Measurements from ENCODE around the gene FAM222B. TPM values are rescaled to one million over a fixed set of nuclear protein-coding genes. Genes with fewer than 3 reads are reported as not detected.

The FAM222B gene
- total and polyA plus RNA-seq, 9 of the 15 experiments (the other 6 are each of a cell fraction or from before 2014, with no cell fraction given) = 4.0 to 34.6 (median 7.5) TPM

DNA sequence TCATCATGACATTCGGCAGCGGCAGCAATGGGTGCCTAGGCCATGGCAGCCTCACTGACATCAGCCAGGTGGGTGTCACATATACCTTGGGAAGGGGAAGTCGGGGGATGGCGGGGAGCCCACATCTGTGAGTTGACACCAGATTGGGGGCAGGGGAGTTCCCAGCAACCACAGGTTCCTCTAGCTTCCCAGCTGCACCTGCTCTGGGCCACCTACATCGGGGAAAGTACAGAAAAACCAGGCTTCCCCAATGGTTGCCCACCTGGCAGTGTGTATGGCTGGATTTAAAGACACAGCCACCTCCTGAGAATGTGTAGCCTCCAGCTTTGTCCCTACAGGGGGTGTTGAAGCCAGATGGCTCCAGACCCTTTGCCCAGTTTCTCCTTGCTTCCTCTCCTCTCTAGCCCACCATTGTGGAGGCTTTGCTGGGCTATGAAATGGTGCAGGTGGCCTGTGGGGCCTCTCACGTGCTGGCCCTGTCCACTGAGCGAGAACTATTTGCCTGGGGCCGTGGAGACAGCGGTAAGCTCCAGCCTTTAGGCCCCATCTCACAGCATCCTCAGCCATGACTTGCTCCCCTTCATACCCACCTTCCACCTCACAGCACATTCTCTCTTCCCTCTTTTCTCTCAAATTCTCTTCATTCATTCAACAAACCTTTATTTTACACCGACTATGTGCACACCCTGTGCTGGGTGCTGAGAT is 103.8 kb downstream of the FAM222B start:
- no peak for DNase-seq (ENCODE audit: extremely low read depth in 1 of 4, low spot score in 3 of 4)
- POLR2A ChIA-PET = interaction anchor here (0.6 to 17.4 kb wide), 2 partner anchors 14 to 95 kb away, joined by 4 to 367 read pairs; partner anchors contain the start of genes NEK8, RPL23A and TLCD1
- Histone ChIP-seq H4K20me1 (replicated peaks; ENCODE audit: control insufficient read depth, insufficient read depth, low read length) (no peaks in the 10 kb centered on the region), H3K4me3 (no peak overlapping the region), H3K36me3 (ENCODE audit: control insufficient read depth, insufficient read depth, low read length) (peaks cover 6% of the 10 kb centered on the region; the same call in 2 of the 3 replicates), H3K4me2 (ENCODE audit: insufficient read depth, low read length) (no peak overlapping the region), H3K9ac (ENCODE audit: insufficient read depth in 1 of 2, low read depth in 2 of 2, low read length in 2 of 2) (peak overlapping the region in 1 of 2 experiments; percentile 82; a peak in 2 of 4 replicates), H2AFZ (ENCODE audit: low read depth, low read length) (no peak overlapping the region), H3K27ac (ENCODE audit: extremely low read depth, low read depth, low read length) (no peak overlapping the region), H3K4me1 (replicated peaks in 1 of 2; ENCODE audit: control insufficient read depth in 2 of 2, insufficient read depth in 2 of 2, low read length in 2 of 2) (peaks cover 47 to 77% of the 10 kb centered on the region in 2 experiments), H3K9me1 (ENCODE audit: control insufficient read depth, insufficient read depth, low read length) (no peaks in the 10 kb centered on the region), H3K27me3 (ENCODE audit: control insufficient read depth in 2 of 2, insufficient read depth in 2 of 2, low read length in 2 of 2) (no peaks in the 10 kb centered on the region), H3K79me2 (ENCODE audit: control insufficient read depth, insufficient read depth, low read length) (peaks cover 6% of the 10 kb centered on the region; the same call in 2 of the 3 replicates), H3K9me3 (replicated peaks; ENCODE audit: control insufficient read depth, insufficient read depth, low read depth, low read length) (no peaks in the 10 kb centered on the region)
- no TSS peak for BruUV-seq (replicated peaks)
- no peak for ATAC-seq
- CTCF ChIA-PET (ENCODE audit: low intra/inter-chr PET ratio) = no interaction called here
- intact Hi-C loops (cut with micrococcal nuclease) = no loop called here
- in situ Hi-C loops (cut with MboI) = no loop called here
- WGBS (ENCODE audit: insufficient coverage, low coverage, missing lambda C conversion rate) = 83% methylated on average over 10 of the region's 10 CpGs
- FAIRE-seq = no peak
- TF ChIP-seq SIN3B (IDR thresholded peaks at IDR 0.05; ENCODE audit: low read depth) = no peak
- TF ChIP-seq ZNF316 (IDR thresholded peaks at IDR 0.05) = no peak
- TF ChIP-seq, protein P1, sequence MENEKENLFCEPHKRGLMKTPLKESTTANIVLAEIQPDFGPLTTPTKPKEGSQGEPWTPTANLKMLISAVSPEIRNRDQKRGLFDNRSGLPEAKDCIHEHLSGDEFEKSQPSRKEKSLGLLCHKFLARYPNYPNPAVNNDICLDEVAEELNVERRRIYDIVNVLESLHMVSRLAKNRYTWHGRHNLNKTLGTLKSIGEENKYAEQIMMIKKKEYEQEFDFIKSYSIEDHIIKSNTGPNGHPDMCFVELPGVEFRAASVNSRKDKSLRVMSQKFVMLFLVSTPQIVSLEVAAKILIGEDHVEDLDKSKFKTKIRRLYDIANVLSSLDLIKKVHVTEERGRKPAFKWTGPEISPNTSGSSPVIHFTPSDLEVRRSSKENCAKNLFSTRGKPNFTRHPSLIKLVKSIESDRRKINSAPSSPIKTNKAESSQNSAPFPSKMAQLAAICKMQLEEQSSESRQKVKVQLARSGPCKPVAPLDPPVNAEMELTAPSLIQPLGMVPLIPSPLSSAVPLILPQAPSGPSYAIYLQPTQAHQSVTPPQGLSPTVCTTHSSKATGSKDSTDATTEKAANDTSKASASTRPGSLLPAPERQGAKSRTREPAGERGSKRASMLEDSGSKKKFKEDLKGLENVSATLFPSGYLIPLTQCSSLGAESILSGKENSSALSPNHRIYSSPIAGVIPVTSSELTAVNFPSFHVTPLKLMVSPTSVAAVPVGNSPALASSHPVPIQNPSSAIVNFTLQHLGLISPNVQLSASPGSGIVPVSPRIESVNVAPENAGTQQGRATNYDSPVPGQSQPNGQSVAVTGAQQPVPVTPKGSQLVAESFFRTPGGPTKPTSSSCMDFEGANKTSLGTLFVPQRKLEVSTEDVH (IDR thresholded peaks at IDR 0.05; ENCODE audit: low read depth, partially characterized antibody) = no peak
- no peak for TF ChIP-seq HNRNPL (IDR thresholded peaks at IDR 0.05; ENCODE audit: low read depth, low read length)
- TF ChIP-seq ZBED1 (IDR thresholded peaks at IDR 0.05) = no peak
- TF ChIP-seq, protein P2, sequence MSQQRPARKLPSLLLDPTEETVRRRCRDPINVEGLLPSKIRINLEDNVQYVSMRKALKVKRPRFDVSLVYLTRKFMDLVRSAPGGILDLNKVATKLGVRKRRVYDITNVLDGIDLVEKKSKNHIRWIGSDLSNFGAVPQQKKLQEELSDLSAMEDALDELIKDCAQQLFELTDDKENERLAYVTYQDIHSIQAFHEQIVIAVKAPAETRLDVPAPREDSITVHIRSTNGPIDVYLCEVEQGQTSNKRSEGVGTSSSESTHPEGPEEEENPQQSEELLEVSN (IDR thresholded peaks at IDR 0.05; ENCODE audit: borderline replicate concordance in 1 of 2, extremely low read depth in 1 of 2, insufficient read depth in 1 of 2, insufficient read length in 1 of 2, low read depth in 1 of 2, low read length in 1 of 2, poor library complexity in 1 of 2, severe bottlenecking in 1 of 2) = no peak
- no peak for TF ChIP-seq IRF2 (CRISPR knock-in tag; IDR thresholded peaks at IDR 0.05)
- no peak for TF ChIP-seq POLR2H (tag; IDR thresholded peaks at IDR 0.05; ENCODE audit: low read depth)
- TF ChIP-seq, protein P3, sequence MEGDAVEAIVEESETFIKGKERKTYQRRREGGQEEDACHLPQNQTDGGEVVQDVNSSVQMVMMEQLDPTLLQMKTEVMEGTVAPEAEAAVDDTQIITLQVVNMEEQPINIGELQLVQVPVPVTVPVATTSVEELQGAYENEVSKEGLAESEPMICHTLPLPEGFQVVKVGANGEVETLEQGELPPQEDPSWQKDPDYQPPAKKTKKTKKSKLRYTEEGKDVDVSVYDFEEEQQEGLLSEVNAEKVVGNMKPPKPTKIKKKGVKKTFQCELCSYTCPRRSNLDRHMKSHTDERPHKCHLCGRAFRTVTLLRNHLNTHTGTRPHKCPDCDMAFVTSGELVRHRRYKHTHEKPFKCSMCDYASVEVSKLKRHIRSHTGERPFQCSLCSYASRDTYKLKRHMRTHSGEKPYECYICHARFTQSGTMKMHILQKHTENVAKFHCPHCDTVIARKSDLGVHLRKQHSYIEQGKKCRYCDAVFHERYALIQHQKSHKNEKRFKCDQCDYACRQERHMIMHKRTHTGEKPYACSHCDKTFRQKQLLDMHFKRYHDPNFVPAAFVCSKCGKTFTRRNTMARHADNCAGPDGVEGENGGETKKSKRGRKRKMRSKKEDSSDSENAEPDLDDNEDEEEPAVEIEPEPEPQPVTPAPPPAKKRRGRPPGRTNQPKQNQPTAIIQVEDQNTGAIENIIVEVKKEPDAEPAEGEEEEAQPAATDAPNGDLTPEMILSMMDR (IDR thresholded peaks at IDR 0.05 in 2 of 3, conservative IDR thresholded peaks at IDR 0.05 in 1 of 3; ENCODE audit: insufficient read depth in 2 of 3, low read depth in 1 of 3, low read length in 3 of 3) = no peak
- no peak for TF ChIP-seq SMAD3 (CRISPR knock-in tag; conservative IDR thresholded peaks at IDR 0.05)
- no peak for TF ChIP-seq CCAR2 (IDR thresholded peaks at IDR 0.05; ENCODE audit: low read depth, low read length)
- no peak for TF ChIP-seq TAF1 (IDR thresholded peaks at IDR 0.05; ENCODE audit: control insufficient read depth, extremely low read depth, insufficient read depth, low read length, severe bottlenecking)
- no peak for TF ChIP-seq MTA2 (IDR thresholded peaks at IDR 0.05; ENCODE audit: low read depth)
- TF ChIP-seq CXXC5 (CRISPR knock-in tag; IDR thresholded peaks at IDR 0.05) = no peak
- TF ChIP-seq PHB (CRISPR knock-in tag; IDR thresholded peaks at IDR 0.05) = no peak
- no peak for TF ChIP-seq POLR2B (IDR thresholded peaks at IDR 0.05; ENCODE audit: low read depth, partially characterized antibody)
- no peak for TF ChIP-seq GATAD2A (IDR thresholded peaks at IDR 0.05)
- no peak for TF ChIP-seq MBD2 (IDR thresholded peaks at IDR 0.05; ENCODE audit: borderline replicate concordance, low read depth)

Measured in K562 (cell line).